Measurements from ENCODE around the gene EFCC1. TPM values are rescaled to one million over a fixed set of nuclear protein-coding genes. Genes with fewer than 3 reads are reported as not detected.

EFCC1 gene, protein sequence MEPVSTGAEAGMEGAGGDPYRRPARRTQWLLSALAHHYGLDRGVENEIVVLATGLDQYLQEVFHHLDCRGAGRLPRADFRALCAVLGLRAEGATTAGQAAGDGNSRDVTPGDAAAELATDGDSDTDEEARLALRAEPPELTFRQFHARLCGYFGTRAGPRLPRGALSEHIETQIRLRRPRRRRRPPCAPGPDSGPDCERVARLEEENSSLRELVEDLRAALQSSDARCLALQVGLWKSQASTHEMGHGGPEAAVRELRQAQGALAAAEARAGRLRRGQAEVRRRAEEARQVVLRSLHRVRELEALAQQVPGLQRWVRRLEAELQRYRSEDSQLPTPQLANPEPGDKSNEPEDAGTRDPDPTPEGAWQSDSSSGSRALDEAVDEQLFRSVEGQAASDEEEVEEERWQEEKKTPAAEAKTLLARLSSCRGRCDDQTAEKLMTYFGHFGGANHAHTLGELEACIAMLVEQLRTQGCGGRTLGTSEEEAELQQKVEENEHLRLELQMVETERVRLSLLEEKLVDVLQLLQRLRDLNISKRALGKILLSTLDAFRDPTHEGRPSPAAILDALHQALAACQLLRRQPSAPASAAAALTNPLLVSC
- total RNA-seq, result under 1 TPM; 0.10 to 0.17 TPM

DNA sequence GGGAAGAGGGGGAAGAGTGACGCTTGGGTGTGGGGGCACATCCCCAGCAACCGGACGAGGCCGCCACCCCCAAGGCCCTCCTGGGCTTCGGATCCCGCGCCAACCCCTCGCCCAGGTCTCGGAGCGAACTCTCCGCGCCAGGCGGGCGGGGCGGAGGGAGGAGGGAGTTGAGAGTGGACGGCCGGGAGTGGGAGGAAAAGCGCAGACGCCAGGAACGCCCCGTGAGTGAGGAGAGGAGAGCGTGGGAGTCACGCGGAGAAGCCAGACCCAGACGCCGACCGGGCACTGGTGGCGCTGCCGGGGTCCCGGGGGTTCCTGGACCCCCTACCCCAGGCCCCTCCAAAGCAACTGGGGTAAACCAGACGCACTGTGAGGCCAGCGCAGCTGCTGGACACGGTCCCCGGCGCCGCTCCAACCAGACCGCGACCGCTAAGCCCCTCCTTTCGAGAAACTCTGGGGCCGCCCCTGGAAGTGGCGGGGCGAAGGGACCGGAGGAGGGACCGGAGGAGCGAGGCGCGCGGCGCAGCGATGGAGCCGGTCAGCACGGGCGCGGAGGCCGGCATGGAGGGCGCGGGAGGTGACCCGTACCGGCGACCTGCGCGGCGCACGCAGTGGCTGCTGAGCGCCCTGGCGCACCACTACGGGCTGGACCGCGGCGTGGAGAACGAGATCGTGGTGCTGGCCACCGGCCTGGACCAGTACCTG is at the start of gene EFCC1:
Gene EFCC1, plus strand, starts transcription at position 204 of the 705 bp plus-strand sequence. Its CDS starts 325 bp downstream, at position 529.
- POLR2A ChIA-PET, result no interaction called here
- CTCF ChIA-PET, result interaction anchor here (1.5 kb wide), 1 partner anchor 31 kb away, joined by 3 read pairs; no protein-coding TSS in a partner anchor

DNA sequence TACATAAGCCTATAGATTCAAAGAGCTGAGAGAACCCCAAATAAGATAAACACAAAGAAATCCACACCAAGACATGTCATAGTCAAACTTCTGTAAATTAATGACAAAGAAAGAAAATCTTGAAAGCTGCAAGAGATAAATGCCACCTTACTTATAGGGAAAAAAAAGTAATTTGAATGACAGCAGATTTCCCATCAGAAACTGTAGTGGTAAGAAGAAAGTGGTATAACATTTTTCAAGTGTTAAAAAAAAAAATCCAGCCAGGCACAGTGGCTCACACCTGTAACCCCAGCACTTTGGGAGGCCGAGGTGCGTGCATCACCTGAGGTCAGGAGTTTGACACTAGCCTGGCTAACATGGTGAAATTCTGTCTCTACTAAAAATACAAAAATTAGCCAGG is 44.7 kb upstream of the EFCC1 start:
- ChIA-PET CTCF (interaction anchor here (0.7 kb wide), 1 partner anchor 74 kb away, joined by 4 read pairs; no protein-coding TSS in a partner anchor), POLR2A (no interaction called here)

DNA sequence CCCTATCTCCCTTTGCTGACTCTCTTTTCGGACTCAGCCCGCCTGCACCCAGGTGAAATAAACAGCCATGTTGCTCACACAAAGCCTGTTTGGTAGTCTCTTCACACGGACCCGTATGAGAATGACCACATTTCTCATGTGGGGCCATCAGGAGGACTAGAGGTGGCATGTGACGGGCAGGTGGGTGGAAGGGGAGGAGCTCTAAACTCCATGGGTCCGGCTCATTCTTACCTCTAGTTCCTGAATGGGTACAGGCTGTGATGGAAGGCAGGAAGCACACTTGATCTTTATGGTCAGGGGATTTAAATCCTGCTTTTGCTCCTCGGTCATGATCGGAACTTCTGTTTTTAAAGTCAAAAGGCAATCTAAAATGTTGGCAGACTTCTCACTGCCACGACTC is 35.8 kb upstream of the EFCC1 start:
- ChIA-PET POLR2A (no interaction called here), CTCF (no interaction called here)

DNA sequence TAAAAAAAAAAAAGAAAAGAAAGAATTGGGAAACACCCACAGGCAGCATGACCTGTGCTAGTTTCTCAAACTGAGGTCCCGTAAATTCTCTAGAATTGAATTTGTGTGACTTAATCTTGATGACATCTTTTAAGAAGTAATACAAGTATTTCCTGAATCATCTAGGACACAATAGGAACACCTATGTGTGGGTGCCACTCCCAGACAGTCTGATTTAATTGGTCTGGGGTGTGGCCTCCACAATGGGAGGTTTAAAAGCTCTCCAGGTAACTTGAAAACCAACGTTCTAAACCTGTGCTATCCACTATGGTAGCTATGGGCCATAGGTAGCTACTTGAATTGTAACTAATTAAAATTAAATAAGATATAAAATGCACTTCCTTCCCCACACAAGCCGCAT is 35.3 kb upstream of the EFCC1 start:
- POLR2A ChIA-PET, result no interaction called here
- CTCF ChIA-PET, result no interaction called here

DNA sequence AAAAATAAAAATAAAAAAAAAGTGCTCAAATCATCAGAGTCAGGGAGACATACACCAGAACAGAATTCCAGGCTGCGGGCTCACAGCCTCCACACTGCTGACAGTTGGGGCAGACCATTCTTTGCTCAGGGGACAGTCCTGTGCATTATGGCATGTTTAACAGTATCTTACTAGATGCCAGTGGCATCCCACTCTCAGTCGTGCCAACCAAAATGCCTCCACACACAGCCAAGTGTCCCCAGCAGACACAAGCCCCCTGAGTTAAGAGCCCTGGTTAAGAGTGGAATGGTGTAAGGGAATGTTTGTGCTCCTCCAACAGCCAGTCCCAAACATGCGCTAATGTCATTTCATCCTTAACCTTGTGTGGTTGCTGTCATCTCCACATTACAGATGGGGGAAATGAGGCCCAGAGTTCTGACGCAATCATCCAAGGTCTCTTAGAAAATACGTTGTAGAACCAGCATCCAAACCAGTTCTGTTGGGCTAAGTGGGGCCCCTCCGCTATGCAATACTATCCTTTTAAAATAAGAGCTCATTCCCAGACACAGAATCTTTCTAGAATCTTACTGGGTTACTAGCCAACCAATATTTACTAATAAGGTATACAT is 33.3 kb upstream of the EFCC1 start:
- ChIA-PET POLR2A (no interaction called here), CTCF (interaction anchor here (1.3 to 3.3 kb wide), 2 partner anchors 48 to 54 kb away, joined by 3 to 20 read pairs; no protein-coding TSS in a partner anchor)

DNA sequence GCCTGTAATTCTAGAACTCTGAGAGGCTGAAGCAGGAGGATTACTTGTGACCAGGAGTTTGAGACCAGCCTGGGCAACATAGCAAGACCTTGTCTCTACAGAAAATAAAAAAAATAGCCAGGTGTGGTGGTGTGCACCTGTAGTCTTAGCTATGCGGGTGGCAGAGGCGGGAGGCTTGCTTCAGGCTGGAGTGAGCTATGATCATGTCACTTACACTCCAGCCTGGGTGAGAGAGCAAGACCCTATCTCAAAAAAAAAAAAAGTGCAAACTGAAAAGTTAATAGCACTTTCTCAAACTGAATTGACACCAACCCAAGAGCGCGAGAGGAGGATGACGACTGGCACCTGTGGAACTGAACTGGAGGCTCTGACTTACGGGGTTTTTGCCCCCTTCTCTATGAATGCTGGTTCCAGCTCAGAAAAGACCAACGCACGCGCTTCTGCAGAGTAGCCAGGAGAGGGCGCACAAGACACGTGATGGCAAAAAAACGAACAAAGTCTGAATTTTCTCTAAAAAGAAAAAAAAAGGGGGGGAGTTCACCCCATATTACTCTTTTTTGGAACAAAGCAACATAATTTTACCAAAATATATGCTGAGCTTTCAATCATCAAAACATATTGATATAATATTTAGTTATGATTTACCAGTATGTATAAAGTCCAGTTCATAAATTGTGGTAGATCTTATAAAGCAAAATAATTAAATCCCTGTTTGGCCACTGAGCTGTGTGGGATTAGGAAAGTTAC is 30.9 kb upstream of the EFCC1 start:
- ChIA-PET CTCF (interaction anchor here (0.6 to 3.3 kb wide), 23 partner anchors 10 to 413 kb away, joined by 3 to 26 read pairs (median 4); partner anchors contain the start of genes CFAP92, COPG1 and RAB43), POLR2A (interaction anchor here (0.6 kb wide), 1 partner anchor 261 kb away, joined by 3 read pairs; no protein-coding TSS in a partner anchor)

DNA sequence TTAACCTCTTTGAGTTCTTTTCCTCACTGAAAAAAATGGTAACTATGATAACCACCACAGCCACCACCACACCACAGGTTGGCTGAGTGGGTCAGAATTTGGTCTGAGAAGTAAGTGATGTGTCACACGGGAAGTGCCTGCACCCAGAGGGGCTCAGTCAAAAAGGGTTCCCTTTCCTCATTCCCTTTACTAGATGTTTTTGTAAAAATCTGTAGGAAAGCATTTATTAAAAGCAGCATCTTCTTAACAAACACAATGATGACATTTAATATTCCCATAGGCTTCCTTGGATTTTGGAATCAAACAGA is 30.4 kb upstream of the EFCC1 start:
- ChIA-PET CTCF (interaction anchor here (0.8 to 3.3 kb wide), 19 partner anchors 9 to 412 kb away, joined by 3 to 26 read pairs (median 5); partner anchors contain the start of genes CFAP92, COPG1 and RAB43), POLR2A (interaction anchor here (0.6 kb wide), 1 partner anchor 260 kb away, joined by 3 read pairs; no protein-coding TSS in a partner anchor)

DNA sequence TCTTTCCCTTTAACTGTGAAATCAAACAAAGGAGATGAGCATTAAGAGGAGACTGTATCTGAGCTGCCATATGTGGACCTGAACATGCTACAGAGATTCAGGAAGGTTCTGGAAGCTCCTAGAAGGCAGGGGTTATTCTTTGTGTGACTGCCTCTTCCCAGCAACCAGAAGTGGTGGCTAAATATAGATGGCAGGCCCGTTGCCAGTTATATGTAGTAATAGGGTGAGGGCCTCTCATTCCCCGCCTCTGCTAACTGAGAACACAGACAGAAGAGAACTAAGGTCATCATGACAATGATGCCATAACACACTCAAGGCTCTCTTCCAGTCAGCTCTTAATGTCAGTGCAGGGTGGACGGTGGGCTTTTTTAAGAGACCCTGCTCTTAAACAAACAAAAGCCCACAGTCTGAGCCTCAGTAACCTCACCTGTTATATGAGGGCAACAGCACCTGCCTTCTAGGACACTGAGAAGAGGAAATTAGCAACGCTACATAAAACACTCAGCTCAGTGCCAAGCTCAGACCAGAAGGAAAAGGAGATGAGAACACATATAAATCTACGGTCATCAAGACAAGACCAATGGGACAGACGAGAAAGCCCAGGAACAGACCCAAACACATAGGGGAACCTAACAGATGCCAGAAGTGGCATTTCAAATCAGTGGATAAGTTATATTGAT is 29.5 kb upstream of the EFCC1 start:
- CTCF ChIA-PET, result interaction anchor here (0.6 to 3.3 kb wide), 9 partner anchors 12 to 426 kb away, joined by 3 to 26 read pairs (median 10); partner anchors contain the start of genes CFAP92 and COPG1
- POLR2A ChIA-PET, result no interaction called here

DNA sequence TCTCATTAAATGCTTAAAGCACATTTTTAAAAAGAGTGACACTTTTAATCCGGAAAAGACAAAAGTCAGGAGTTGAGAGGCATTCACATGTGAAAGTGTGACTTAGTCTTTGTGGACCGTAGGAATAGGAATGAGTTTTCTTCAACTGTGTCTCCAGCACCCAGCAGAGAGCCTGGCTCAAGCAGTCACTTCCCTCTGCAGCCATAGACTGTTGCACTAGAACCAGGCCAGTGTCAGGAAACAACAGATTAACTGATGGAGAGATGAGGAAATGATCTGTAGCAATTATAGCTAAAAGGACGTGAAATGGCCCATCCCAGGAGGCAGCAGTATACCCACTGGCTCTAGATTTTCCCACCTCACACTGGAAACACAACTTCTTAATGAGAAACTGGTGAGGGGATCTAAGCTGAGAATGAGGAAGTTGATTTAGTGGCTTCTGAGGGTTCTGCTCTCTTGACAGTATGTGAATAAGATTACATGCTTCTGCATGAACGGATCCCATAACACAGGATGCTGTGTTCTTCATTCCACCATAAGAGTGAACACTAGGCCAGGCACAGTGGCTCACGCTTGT is 27.0 kb upstream of the EFCC1 start:
- ChIA-PET CTCF (no interaction called here), POLR2A (no interaction called here)

DNA sequence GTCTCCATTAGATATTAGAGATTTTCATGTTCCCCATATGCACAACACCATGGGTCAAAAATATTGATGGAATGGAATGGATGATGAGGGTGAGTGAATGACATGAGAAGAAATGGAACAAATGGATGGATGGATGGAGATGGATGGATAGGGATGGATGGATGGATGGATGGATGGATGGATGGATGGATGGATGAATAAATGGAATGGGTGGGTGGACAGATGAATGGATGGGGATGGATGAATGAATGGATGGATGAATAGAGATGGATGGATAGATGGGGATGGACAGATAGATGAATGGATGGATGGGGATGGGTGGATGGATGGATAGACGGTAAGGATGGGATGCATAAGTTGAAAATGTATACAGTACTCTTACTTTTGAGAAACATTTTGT is 25.8 kb upstream of the EFCC1 start:
- CTCF ChIA-PET, result no interaction called here

DNA sequence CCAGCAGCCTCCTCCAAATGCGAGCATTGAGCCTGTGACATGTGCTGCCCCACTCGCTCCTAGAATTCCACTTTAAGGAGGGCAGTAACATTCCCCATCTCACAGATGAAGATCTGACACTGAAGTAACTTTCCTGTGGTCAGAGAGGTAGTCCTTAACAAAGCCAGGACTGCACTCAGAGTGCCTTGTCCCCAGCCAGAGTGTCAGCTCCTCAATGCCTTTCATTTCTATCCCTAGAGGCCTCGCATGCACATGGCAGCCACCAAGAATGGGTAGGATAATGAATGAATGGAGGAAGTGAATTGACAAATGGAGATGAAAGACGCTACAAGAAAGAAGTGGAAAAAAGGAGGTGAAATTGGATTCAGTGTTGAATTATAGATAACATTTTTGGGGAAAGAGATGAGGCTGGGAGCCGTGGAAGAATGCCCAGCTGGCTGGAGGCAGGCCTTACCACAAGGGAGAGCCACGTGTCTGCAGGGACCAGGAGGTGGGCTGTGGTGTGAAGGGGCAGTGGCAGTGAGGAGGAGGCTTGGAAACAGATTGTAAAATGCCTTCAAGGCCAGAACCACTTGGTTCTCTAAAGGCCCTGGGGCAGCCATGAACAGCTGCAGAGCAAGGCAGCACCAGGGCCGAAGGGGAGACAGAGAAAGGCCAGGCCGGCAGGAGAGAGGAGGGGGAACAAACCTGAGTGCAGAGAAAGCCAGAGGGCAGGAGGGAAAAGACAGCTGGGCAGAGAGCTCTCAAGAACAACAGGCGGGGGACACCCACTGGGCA is 17.6 kb upstream of the EFCC1 start:
- POLR2A ChIA-PET, result no interaction called here
- CTCF ChIA-PET, result interaction anchor here (1.0 to 1.5 kb wide), 2 partner anchors 11 to 13 kb away, joined by 3 read pairs; partner anchors contain the start of gene CFAP92

More for the DNA sequence above, 25.8 kb upstream of the EFCC1 start:
- POLR2A ChIA-PET, result no interaction called here

DNA sequence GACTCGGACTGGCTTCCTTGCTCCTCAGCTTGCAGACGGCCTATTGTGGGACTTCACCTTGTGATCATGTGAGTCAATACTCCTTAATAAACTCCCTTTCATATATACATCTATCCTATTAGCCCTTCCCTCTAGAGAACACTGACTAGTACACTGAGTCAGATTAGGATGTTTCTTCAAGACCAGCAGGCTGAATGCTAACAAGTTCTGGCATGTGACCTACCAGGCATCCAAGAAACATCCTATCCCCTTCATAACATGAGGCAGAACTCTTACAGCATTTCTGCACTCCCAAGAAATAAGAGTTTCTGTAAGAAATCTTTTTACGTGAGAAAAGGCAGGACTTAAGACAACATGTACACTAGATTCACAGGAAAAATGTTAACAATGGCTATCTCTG is 16.5 kb upstream of the EFCC1 start:
- POLR2A ChIA-PET, result no interaction called here
- CTCF ChIA-PET, result no interaction called here

DNA sequence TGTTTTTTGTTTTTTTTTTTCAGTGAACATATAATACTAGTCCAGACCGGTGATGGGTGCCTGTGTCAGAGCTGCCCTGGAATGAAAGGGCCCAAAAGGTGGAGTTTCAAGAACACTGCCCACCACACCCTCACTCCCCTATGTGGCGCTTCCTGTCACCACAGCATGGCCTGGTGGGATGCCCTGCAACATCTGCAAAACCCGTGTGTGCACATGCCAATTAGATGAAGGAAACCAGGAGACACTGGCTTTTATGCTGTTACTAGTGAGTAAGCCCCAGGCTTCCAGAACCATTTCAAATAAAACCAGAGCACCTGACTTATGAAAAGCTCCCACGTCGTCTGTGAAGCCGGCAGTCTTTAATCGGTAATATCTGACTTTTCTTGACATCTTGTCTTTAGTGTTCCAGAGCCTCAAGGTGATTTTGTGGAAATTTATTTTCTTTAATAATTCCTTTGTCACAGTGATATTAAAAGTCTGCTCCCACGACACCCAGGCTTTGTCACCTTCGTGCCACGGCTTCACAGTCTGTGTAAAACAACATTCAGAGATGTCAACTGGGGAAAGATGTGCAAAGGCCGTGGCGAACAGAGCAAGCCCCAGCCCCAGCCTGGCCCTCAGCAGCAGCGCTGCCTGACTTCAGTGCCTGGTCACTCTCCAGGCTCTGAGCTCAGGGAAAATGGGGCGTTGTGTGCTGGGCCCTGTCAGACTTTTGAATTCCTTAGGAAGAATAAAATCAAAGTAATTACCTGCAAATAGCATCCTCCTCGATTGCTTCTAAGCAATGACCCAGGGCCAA is 13.6 kb upstream of the EFCC1 start:
- ChIA-PET CTCF (no interaction called here), POLR2A (no interaction called here)

DNA sequence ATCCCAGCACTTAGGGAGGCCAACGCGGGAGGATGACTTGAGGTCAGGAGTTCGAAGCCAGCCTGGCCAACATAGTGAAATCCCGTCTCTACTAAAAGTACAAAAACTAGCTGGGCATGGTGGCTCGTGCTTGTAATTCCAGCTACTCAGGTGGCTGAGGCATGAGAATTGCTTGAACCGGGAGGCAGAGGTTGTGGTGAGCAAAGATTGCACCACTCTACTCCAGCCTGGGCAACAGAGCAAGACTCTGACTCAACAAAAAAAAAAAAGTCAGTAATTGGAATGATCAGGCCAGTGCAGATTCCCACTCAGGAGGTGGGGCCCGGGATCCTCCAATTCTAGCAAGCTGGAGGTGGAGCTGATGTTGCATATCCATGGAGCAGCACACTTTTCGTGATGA is 12.8 kb upstream of the EFCC1 start:
- ChIA-PET POLR2A (no interaction called here), CTCF (interaction anchor here (0.7 kb wide), 1 partner anchor 302 kb away, joined by 3 read pairs; no protein-coding TSS in a partner anchor)

DNA sequence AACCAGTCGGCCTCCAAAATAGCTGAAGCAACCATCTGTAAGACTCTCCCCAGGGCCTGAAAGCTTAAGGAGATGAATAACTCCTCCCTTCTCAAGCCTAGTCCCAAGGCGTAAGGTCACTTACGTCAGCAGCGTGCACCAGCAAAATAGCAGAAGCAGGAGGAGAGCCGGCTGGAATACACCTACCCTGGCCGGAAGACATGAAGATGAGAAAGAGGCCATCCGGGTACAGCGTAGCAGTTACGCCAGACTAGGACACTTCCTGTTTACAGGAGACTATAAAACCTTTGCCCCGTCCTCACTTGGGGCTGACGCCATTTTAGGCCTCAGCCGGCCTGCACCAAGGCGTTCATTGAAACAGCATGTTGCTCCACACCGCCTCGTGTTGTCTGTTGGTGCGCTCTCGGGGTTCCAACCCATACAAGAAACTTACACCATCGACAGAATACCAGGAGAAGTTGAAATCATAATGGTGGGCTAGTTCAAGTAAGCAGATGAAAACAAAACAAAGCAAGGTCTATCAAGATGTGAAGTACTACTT is 9.7 kb upstream of the EFCC1 start:
- CTCF ChIA-PET, result no interaction called here
- POLR2A ChIA-PET, result no interaction called here

DNA sequence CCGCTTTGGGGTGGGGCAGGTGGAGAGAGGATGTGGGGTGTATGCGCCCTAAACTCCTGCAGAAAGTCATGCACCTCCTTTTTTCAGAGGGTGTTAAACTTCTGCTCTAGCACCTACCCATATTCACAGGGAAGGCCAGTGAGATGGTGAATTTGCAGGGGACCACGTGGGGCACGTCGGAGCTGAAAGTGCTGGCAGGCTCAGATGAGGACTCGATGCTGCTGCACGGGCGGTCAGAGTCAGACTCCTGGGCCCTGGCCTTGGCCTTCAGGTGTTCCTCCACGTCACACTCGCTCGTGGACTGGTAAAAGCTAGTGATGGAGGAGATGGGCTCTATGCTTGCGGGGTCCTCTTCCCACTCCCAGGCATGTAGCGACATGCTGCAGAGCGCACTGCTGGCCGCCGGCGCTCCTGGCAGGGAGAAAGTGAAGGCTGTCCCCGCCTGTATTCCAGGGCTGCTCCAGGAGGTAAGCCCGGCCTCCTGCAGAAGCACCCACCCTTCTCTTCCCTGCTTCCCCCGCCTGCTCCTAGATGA is 8.1 kb upstream of the EFCC1 start:
- POLR2A ChIA-PET, result no interaction called here
- CTCF ChIA-PET, result interaction anchor here (1.1 to 3.4 kb wide), 5 partner anchors 11 to 60 kb away, joined by 3 to 15 read pairs (median 5); no protein-coding TSS in a partner anchor

Data from activated CD8-positive, alpha-beta memory T cell treated with anti-CD3 and anti-CD28 coated beads for 36 hours (primary cell).